ENCODE data around the gene SEC23A.

GRCh38 chr14:39145266-39145966, 42.4 kb upstream of the SEC23A start:
- TF ChIP-seq CTCF (IDR thresholded peaks at IDR 0.05; ENCODE audit: control extremely low read depth in 1 of 3, insufficient read depth in 1 of 3, low read depth in 1 of 3, low read length in 3 of 3) (no peak), BCL11A (IDR thresholded peaks at IDR 0.05; ENCODE audit: low read depth in 2 of 2, low read length in 2 of 2) (no peak), JUN (IDR thresholded peaks at IDR 0.05; ENCODE audit: low read depth, low read length) (no peak), EZH2 (IDR thresholded peaks at IDR 0.05; ENCODE audit: low read depth, low read length, severe bottlenecking) (no peak), RBBP5 (IDR thresholded peaks at IDR 0.05; ENCODE audit: borderline replicate concordance, low read depth, low read length) (no peak), POLR2A (IDR thresholded peaks at IDR 0.05; ENCODE audit: control extremely low read depth in 1 of 2, low read depth in 2 of 2, low read length in 2 of 2) (no peak), CREB1 (IDR thresholded peaks at IDR 0.05) (no peak), PHF8 (conservative IDR thresholded peaks at IDR 0.05; ENCODE audit: low read depth, low read length) (no peak), TCF12 (IDR thresholded peaks at IDR 0.05; ENCODE audit: low read depth, low read length) (no peak), HDAC2 (IDR thresholded peaks at IDR 0.05; ENCODE audit: borderline replicate concordance in 1 of 2, low read depth in 2 of 2, low read length in 2 of 2) (no peak), BRCA1 (IDR thresholded peaks at IDR 0.05; ENCODE audit: low read depth, low read length) (no peak)

All from H1 (cell line).